ENCODE data around the gene DCT.

Gene DCT

DNA sequence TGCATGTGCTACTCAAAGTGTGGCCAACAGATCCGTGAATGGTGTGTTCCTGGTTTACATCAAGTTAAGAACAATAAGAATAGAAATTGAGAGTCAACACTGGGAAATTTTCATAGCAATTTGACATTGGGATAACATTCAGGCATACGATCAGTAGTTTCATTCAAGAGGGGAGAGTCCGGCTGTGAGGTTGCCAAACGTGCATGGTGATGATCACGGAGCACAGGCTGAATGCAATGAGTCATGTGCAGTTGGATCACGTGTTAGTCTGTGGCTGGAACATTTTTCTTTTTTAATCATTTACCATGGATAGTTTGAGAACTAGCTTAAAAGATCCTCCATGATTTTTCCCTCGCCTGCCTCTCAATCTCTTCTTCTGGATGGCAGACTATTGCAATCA is 2.5 kb upstream of the DCT start:
- Mint-ChIP-seq H3K27ac (no peak overlapping the region), H3K36me3 (no peaks in the 10 kb centered on the region), H3K4me3 (no peak overlapping the region), H3K27me3 (no peaks in the 10 kb centered on the region), H3K4me1 (ENCODE audit: low read depth) (no peaks in the 10 kb centered on the region), H3K9me3 (ENCODE audit: low read depth) (no peaks in the 10 kb centered on the region)

DNA sequence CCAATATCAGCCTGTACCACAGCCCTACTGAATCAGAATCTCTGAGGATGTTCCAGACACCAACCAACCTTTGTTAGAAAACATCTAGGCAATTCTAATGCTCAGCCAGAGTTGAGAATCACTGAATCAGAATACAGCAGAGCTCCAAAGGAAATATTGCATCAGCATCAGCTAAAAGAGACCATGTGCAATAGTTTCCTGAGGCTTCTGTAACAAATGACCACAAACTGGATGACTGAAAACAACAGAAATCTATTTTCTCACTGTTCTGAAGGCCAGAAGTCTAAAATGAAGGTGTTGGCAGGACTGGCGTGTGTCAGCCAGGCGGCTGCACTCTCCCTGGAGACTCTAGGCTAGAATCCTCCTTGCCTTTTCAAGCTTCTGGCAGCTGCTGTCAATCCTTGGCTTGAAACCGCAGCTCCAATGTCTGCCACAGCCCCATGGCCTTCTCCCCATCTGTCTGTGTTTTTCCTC is 1.2 kb upstream of the DCT start:
- H3K4me1 Mint-ChIP-seq (ENCODE audit: low read depth), result no peaks in the 10 kb centered on the region
- no peaks in the 10 kb centered on the region for H3K9me3 Mint-ChIP-seq (ENCODE audit: low read depth)
- no peaks in the 10 kb centered on the region for H3K27me3 Mint-ChIP-seq
- no peaks in the 10 kb centered on the region for H3K36me3 Mint-ChIP-seq
- no peak overlapping the region for H3K27ac Mint-ChIP-seq
- no peak overlapping the region for H3K4me3 Mint-ChIP-seq

DNA sequence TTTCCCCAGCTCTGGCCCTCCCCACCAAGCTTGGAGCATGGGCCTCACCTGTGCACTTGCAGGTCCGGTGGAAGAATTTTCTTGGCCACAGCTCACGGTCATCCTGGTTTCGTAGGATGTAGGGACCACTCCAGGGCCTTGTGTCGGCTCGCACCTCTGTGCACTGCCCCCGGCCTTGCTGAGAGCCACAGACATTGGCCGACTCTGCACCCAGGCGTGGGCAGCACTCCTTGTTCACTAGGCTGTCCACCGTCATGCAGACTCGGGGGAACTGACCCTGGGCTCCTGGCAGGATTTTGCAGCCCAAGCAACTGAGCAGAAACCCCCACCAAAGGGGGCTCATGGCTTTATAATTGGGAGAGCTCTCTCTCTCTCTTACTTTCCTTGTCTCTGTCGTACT is 569 bp downstream of the DCT start:
- Mint-ChIP-seq H3K27ac (no peak overlapping the region), H3K36me3 (no peaks in the 10 kb centered on the region), H3K4me3 (no peak overlapping the region), H3K4me1 (ENCODE audit: low read depth) (no peaks in the 10 kb centered on the region), H3K9me3 (ENCODE audit: low read depth) (no peaks in the 10 kb centered on the region), H3K27me3 (no peaks in the 10 kb centered on the region)

DNA sequence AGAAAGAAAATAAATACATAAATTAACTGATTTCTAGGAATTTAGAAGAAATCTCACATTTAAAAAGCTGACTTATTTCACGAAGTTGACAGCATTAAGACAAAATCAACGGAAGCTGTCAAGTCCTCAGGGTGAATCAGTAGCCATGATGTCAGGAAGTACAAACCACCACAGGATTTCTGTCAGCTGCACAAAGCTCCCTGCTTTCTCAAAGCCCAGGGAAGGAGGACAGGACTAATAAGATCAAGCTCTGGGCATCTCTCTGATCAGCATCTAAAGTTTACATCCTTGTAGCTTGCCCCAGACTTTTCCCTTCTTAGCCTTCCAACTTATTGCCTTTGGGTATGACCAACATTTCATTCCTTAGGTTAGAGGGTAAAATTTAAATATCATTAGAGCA is 9.4 kb downstream of the DCT start:
- H3K4me1 Mint-ChIP-seq (ENCODE audit: low read depth), result peaks cover 2% of the 10 kb centered on the region
- H3K4me3 Mint-ChIP-seq, result no peak overlapping the region

DNA sequence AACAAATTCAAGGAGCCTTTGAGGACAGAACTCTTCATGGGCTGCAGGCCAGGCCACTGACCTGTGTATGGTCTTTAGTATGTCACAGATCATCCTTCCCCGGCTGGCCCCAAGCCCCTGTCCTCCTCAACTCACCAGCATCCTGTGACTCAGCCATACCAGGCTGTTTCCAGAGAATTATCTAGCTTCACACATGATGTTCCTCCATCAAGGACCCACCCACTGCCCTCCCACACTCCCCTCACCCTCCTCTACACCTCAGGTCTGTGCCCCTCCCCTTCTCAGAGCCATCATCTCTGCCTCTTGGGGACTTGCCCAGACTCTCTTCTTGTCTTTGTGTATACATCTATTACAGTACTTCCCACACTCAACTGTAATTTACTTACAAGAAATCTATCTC is 14.7 kb downstream of the DCT start:
- no peak overlapping the region for H3K27ac Mint-ChIP-seq
- no peaks in the 10 kb centered on the region for H3K27me3 Mint-ChIP-seq
- H3K4me3 Mint-ChIP-seq, result no peak overlapping the region
- H3K9me3 Mint-ChIP-seq (ENCODE audit: low read depth), result no peaks in the 10 kb centered on the region
- H3K36me3 Mint-ChIP-seq, result peaks cover 3% of the 10 kb centered on the region
- H3K4me1 Mint-ChIP-seq (ENCODE audit: low read depth), result peaks cover 7% of the 10 kb centered on the region

More for the DNA sequence above, 9.4 kb downstream of the DCT start:
- H3K9me3 Mint-ChIP-seq (ENCODE audit: low read depth), result no peaks in the 10 kb centered on the region
- H3K27me3 Mint-ChIP-seq, result no peaks in the 10 kb centered on the region
- peaks cover 3% of the 10 kb centered on the region for H3K36me3 Mint-ChIP-seq
- no peak overlapping the region for H3K27ac Mint-ChIP-seq

DNA sequence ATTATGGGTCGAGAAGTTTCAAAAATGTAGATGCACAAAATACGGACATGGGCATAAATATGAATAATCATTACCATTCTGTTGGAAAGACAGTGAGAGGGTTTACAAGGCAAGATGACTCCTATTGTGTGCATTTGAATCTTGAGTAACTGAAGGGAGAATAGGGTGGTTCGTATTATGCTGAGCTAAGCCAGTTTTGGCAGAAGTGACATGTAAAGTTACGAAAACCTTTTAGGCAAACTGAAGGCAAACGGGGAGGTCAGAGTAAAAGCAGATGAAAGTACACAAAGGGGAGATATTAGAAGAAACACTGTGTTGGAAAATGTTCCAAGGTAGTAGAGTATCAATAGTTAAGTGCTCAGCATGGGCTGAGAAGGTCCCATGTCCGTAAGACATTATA is 16.8 kb downstream of the DCT start:
- Mint-ChIP-seq H3K36me3 (no peaks in the 10 kb centered on the region), H3K27ac (no peak overlapping the region), H3K27me3 (no peaks in the 10 kb centered on the region), H3K4me1 (ENCODE audit: low read depth) (peaks cover 7% of the 10 kb centered on the region), H3K4me3 (no peak overlapping the region), H3K9me3 (ENCODE audit: low read depth) (no peaks in the 10 kb centered on the region)

DNA sequence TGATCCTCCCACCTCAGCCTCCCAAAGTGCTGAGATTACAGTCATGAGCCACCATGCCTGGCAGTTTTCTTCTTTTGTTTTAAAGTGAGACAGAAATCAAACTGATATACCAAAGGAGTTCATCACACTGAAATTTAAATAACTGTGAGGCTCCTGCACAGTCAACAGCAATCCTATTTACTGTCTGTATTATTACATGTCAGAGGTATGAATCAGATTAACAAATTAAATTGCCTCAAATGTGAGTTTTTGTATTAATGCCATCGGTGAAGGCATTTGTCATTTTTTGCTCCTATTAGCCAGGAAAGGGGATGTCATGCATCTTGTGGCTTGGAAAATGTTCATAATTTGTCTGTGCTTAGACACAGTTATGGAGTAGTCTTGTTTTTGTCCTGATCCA is 20.4 kb downstream of the DCT start:
- no peak overlapping the region for H3K27ac Mint-ChIP-seq
- H3K27me3 Mint-ChIP-seq, result no peaks in the 10 kb centered on the region
- no peaks in the 10 kb centered on the region for H3K9me3 Mint-ChIP-seq (ENCODE audit: low read depth)
- no peak overlapping the region for H3K4me3 Mint-ChIP-seq
- H3K36me3 Mint-ChIP-seq, result no peaks in the 10 kb centered on the region
- H3K4me1 Mint-ChIP-seq (ENCODE audit: low read depth), result no peaks in the 10 kb centered on the region

DNA sequence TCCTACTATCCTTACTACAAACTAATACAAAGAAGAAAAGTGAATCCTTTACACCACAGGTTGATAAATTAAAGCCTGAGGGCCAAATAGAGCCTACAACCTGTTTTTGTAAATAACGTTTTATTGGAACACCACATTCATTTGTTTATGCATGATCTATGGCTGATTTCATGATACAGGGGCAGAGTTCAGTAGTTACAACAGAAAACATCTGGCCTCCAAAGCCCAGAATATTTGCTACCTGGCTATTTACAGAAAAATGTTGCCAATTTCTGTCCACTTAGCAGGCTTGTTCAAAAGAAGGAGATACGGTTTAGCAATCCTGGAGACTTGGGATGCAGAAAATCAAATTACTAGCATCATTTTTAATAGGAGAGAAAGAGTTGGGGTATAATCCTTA is 24.1 kb downstream of the DCT start:
- no peaks in the 10 kb centered on the region for H3K36me3 Mint-ChIP-seq
- H3K4me3 Mint-ChIP-seq, result no peak overlapping the region
- peaks cover 2% of the 10 kb centered on the region for H3K27me3 Mint-ChIP-seq
- no peak overlapping the region for H3K27ac Mint-ChIP-seq
- no peaks in the 10 kb centered on the region for H3K4me1 Mint-ChIP-seq (ENCODE audit: low read depth)
- no peaks in the 10 kb centered on the region for H3K9me3 Mint-ChIP-seq (ENCODE audit: low read depth)

DNA sequence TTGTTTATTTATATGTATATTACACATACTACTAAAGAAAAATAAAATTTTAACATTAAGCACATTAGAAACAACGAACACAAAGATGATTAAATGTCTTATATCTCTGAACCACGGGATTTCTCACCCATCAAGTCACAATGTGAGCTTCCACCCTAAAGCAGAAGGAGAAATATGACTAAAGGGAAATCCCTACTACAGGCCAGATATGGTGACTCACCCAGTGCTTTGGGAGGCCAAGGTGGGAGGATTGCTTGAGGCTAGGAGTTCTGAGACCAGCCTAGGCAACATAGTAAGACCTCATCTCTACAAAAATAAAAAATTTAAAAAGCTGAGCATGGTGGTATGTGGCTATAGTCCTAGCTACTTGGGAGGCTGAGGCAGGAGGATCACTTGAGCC is 24.6 kb downstream of the DCT start:
- Mint-ChIP-seq H3K9me3 (ENCODE audit: low read depth) (no peaks in the 10 kb centered on the region), H3K27me3 (peaks cover 2% of the 10 kb centered on the region), H3K27ac (no peak overlapping the region), H3K36me3 (peaks cover 2% of the 10 kb centered on the region), H3K4me3 (no peak overlapping the region), H3K4me1 (ENCODE audit: low read depth) (no peaks in the 10 kb centered on the region)

DNA sequence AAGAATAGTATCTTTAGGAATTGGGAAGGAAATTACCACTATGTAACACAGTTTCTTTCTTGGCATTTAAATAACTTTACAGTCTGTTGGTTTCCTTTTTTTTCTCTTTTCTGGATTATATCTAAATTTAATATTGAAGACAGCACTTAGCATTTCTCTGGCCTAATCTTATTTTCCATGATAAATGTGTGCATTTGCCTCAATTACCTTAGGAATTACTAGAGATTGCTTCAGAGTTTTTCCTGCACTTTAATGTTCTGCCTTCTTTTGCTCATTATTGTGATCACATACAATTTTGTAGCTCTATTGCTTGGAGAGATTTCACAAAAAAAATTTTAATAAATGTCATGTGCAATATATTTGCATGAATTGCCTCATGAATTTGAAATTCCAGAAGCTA is 25.1 kb downstream of the DCT start:
- no peak overlapping the region for H3K27ac Mint-ChIP-seq
- peaks cover 2% of the 10 kb centered on the region for H3K27me3 Mint-ChIP-seq

DNA sequence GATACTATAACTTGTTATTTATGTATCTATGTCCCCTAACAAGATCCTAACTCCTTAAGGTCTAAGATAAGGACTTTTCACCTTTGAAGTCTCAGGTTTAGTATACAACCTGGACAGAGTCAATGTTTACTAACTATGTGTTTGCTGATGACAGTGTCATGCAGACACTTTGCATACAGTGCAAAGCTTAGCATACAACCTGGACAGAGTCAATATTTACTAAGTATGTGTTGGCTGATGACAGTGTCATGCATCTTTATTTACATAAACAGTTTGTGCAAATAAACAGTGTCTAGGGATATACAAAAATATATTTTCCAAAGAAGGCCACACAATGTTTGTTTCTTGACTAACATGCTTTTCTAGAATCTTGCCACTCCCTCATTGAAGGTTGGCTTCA is 34.7 kb downstream of the DCT start:
- H3K4me1 Mint-ChIP-seq (ENCODE audit: low read depth), result no peaks in the 10 kb centered on the region
- H3K4me3 Mint-ChIP-seq, result no peak overlapping the region
- H3K27me3 Mint-ChIP-seq, result no peaks in the 10 kb centered on the region
- peaks cover 5% of the 10 kb centered on the region for H3K36me3 Mint-ChIP-seq
- H3K9me3 Mint-ChIP-seq (ENCODE audit: low read depth), result no peaks in the 10 kb centered on the region
- no peak overlapping the region for H3K27ac Mint-ChIP-seq

More for the DNA sequence above, 25.1 kb downstream of the DCT start:
- H3K36me3 Mint-ChIP-seq, result peaks cover 2% of the 10 kb centered on the region
- H3K4me3 Mint-ChIP-seq, result no peak overlapping the region
- H3K9me3 Mint-ChIP-seq (ENCODE audit: low read depth), result no peaks in the 10 kb centered on the region
- H3K4me1 Mint-ChIP-seq (ENCODE audit: low read depth), result no peaks in the 10 kb centered on the region

DNA sequence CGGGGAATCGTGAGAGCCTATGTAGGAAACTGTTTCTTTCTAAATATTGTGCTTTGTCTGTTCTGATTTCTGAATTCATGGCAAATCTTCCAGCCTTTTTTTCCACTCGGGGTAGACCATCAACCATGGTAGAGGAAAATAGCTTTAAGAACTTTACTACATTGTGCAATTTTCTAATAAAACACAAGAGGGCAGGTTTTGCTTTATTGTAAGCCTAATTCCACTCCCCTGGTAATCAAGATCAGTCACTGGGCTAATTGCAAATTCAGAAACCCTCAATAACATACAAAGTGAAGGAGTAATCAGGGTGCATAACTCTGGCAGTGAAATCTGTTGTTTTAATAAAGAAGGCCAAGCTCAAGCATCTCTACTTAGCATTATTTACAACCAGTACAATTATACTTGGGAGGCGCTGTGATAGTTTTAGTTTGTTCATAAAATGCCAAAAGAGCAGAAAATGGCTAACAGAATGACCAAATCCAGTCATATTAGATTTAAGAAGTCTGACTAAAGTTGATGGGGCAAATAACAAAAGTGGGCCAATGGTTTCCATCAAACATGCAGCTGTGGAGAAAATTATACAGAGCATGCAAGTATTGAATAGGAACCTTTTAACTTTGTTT is 43.8 kb downstream of the DCT start:
- H3K36me3 Mint-ChIP-seq, result no peaks in the 10 kb centered on the region
- no peak overlapping the region for H3K27ac Mint-ChIP-seq
- no peaks in the 10 kb centered on the region for H3K27me3 Mint-ChIP-seq
- no peaks in the 10 kb centered on the region for H3K9me3 Mint-ChIP-seq (ENCODE audit: low read depth)
- H3K4me3 Mint-ChIP-seq, result no peak overlapping the region
- peaks cover 38% of the 10 kb centered on the region for H3K4me1 Mint-ChIP-seq (ENCODE audit: low read depth)

DNA sequence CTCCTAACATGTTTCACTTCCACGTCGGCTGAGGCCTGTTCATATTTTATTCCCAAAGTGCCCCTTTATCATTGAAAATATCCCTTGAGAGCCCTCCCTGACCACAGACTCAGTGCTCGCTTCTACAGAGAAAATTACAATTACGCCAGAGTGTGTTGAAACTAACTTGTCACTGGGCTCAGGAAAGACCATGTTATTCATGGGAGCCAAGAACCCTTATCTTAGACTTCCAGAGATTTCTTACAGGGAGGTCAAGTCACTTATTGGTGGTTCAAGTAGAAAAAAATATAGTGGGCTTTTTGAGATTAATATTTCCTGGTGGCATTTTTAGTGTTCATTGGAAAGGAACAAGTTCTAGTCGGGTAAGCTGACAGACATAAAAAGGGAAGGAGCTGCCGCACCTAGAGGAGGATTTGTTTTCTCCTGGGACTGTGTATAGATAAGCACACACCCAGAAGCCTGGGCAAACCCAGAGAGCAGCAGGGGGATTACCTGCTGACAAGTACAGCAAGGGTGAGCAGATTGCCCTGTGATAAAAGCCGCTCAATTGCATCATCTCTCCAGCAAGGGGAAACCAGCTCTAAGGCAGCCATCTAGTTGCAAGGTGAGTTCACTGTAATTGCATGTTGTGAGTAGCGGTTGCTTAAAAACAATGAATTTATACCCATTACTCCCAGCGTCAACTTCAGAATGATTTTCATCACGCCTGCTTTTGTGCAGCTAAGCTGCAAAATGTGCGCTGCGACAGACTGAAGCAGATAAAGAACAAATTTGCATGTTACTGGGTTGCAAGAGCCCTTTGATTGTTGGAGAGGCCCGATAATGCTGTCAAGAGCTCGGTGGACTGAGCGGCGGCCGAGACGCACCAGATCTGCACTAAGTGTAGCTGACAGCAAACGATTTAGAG is 46.2 kb downstream of the DCT start:
- H3K4me3 Mint-ChIP-seq, result no peak overlapping the region
- no peaks in the 10 kb centered on the region for H3K9me3 Mint-ChIP-seq (ENCODE audit: low read depth)
- H3K27me3 Mint-ChIP-seq, result no peaks in the 10 kb centered on the region
- peak overlapping the region; percentile 46 for H3K27ac Mint-ChIP-seq
- H3K36me3 Mint-ChIP-seq, result no peaks in the 10 kb centered on the region
- peaks cover 38% of the 10 kb centered on the region for H3K4me1 Mint-ChIP-seq (ENCODE audit: low read depth)

DNA sequence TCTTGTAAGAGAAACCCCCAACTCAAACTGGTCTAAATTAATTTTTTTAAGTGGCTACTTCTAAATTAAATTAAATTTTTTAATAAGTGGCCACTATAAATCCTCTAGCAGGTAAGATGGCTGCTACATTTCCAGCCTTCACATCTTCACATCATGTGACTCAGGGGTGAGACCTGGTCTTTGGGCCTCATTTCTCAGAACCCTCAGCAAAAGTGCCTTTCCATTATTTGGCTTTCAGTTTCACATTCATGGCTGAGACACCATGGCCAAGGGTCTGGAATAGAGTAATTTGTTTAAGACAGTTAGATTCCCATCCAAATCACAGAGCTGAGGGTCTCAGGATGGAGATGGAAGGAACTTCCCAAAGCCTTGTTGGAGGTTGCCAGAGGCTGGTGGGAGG is 47.5 kb downstream of the DCT start:
- H3K27ac Mint-ChIP-seq, result peak overlapping the region; percentile 88
- no peaks in the 10 kb centered on the region for H3K9me3 Mint-ChIP-seq (ENCODE audit: low read depth)
- no peaks in the 10 kb centered on the region for H3K27me3 Mint-ChIP-seq
- H3K4me3 Mint-ChIP-seq, result peak overlapping the region; percentile 14
- peaks cover 38% of the 10 kb centered on the region for H3K4me1 Mint-ChIP-seq (ENCODE audit: low read depth)
- H3K36me3 Mint-ChIP-seq, result no peaks in the 10 kb centered on the region

DNA sequence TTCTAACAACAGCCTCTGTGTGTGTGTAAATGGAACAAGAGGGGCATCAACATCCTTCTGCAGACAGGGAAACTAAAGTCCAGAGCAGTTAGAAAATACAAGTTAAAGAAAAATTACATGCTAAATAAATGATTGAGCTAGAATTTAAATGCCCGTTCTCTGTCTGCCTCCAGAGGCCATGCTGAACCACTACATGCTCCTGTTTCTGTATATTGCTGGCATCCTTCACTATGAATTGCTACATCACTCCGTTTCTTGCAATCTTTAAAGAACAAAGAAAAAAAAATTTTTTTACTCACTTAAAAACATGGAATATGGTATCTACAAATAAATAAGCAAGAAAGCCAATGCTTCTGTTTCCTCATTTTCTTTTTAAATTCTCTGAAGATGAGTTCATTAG is 47.9 kb downstream of the DCT start:
- Mint-ChIP-seq H3K27ac (peak overlapping the region; percentile 88), H3K4me3 (no peak overlapping the region), H3K9me3 (ENCODE audit: low read depth) (no peaks in the 10 kb centered on the region), H3K27me3 (no peaks in the 10 kb centered on the region), H3K4me1 (ENCODE audit: low read depth) (peaks cover 38% of the 10 kb centered on the region), H3K36me3 (no peaks in the 10 kb centered on the region)

Measured in activated naive CD8-positive, alpha-beta T cell (primary cell).